AG08395 (cell line): ENCODE data around the gene ECE2.

Source experiments
- DNase-seq: peaks from one replicate; pipeline ENCODE4 v3.0.0; 2012; ENCODE audit warnings: mixed read lengths, low spot score

The ECE2 gene

DNA sequence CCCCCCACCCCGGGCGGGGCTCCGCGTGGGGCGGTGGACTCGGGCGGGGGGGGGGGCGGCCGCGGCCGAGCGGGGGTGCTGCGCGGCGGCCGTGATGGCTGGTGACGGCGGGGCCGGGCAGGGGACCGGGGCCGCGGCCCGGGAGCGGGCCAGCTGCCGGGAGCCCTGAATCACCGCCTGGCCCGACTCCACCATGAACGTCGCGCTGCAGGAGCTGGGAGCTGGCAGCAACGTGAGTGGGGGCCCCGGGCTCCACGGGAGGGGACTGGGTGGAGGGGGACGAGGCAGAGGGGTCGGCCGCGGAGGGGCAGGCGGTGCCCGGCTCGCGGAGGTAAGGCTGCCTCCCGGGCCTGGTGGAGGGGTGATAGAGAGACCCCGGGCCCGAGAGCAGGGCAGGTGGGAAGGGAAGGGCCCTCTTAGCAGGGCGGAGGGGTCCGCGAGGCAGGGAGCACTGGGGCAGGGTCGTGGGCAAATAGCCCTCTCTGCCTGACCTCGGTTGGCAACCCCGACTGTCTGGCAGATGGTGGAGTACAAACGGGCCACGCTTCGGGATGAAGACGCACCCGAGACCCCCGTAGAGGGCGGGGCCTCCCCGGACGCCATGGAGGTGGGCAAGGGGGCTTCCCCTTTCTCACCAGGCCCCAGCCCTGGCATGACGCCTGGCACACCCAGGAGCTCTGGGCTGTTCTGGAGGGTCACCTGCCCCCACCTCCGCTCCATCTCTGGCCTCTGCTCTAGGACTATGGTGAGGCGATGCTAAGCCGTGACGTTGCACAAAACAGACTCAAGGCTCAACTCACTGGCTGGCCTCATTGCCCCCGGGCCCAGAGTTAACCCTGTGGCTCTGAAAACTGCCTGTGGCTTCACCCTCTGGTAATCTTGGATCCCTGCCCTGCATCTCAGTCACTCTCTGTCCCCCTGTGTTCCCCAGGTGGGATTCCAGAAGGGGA lies at the start of gene ECE2:
Gene ECE2, plus strand, starts transcription at position 62 of the 950 bp plus-strand sequence. Its CDS starts 132 bp downstream, at position 194.
- peak; percentile 57 for DNase-seq

DNA sequence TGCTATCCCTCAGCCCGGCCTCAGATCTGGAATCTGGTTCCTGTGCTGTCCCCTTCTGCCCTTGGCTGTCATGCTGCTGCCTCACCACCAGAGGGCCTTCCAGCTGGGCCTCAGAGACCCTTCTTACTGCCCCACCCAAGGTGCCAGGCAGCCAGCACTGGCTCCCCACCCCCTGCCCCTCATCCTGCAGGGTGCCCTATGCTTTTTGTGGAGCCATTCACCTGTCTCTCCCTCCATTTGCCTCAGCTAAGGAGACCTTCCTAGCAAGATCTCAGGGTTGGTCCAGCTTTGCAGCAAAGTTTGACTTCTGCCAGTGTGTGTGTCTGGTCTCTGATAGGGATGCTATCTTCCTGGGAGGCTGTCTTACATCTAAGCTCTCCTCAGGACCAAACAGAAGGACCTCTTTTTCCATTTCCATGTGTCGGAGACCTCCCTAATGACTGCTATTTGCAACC lies 48.3 kb upstream of the ECE2 start:
- peak; percentile 58 for DNase-seq

DNA sequence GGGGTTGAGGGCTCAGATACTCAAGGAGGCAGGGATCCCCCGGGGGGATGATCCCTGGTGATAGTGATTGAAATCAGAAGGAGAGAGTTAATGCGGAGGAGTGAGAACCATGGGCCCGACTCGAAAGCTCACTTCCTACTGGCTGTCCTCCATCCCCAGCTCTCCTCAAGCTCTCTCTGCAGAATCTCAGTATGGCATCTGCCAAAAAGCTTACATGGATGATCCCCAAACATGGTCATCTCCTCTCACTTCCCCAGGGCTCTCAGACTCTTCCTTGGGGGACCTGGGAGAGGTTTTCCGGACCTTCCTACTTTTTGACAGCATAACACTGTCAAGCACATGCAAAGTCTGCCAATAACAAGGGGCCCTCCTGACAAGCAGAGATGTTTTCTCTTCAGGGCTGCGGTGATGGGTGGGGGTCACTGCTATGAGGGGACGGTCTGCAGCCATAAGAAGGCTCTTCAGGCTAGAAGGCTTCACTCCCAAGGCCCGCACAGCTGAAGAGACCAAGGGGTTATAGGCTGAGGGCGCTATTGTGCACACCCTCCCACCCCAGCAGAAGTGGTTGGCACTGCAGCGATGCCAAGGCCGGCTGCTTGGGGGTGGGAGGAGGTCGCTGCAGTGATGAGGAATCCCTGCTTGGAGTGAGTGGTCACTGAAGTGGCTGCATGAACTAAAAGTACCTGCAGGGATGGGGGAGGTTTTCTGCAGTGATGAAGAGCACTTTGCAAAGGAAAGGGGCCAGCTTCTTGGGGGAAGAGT lies 47.3 kb upstream of the ECE2 start:
- DNase-seq = no peak

DNA sequence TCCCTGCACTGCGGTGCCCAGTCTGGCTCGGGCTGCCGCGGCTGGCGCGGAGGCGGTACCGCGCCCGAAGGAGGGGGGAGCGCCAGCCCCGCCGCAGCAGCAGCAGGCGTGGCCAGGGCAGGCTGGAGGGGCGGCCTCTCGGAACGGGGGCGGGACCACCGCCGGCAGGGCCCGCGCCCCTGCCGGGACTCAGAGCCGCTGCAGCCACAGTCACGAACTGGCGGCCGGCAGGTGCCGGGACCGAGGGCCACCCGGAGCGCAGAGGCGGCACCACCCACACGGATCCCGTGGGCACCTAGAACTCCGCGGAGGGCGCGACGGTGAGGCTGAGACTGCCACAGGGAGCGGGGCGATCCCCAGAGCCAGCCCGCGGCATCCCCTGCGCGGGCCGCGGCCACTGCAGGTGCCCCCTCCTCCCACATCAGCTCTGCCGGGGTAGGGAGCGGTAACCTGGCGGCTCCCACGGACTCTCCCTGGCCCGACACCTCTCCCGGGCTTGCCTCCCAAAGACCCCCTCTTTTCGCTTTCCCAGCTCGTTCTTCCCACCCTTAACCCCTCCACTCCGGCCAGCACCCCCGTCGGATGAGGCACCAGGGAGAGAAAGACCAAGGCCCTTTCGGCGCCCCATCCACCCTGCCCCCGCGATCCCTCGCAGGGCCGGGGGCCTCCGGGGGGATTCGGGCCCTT lies 46.3 kb upstream of the ECE2 start, which contains the start of gene VWA5B2:
Gene VWA5B2, plus strand, starts transcription at position 192 of the 687 bp plus-strand sequence. CDS start 944 bp downstream, outside the sequence.
- peak; percentile 72 for DNase-seq

DNA sequence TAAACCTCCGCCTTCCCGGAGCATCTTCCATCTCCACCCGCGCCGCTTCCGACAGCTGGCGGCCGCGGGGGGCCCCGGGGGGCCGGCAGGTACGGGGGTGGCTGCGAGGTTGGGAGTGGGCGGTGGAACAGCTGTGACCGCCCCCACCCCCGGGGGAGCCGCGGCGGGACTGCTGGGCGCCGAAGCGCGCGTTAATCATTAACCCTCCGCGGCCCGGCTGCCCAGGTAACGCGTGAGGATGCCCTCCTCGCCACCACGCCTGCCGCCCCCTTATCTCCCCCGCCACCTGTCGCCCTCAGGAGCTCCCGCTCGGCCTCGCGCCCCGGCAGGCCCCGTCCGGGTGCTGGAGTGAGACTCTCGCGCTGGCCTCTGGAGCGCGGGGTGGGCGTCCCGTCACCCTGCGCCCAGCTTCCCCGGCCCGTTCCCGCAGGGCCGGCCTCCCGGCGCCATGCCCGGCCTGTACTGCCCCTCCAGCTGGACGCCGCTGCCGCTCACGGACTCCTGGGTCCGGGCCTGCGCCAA lies 45.7 kb upstream of the ECE2 start:
- DNase-seq = no peak

DNA sequence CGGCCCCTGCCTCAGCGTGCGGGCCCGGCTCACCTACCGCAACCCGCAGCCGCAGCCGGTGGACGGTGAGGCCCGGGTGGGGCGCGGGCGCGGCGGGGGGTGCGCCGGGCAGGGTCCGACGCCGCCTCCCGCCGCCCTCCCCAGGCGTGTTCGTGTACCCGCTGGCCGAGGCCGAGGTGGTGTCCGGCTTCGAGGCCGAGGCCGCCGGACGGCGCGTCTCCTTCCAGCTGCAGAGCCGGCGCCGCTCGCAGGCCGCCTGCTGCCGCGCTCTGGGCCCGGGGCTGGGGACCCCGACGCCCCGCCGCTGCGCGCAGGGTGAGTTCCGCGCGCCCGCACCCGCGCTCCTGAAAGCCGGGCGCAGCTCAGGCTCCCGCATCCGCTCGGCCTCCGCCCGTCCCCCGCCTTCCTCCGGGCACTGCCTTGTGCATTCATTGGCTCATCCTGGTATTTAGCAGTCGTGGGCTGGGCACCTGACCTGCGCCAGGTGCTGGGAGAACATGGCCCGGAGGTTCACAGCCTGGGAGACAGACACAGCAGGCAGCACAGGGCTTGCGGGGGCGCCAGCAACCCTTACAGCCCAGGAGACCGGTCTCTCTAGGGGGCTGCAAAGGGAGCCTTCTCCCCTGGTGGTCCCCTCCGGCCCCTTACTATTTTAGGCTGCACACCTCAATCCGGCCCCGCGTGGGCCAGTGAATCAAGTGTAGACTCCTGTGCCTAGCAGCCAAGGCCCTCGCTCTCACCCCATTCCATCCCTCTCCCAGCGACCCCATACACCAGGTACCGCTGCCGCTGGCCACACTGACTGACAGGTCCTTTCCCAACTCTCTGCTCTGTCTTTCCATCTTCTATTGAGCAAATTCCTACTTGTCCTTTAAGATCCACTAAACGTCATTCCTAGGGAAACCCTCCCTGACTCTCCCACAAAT lies 45.0 kb upstream of the ECE2 start:
- no peak for DNase-seq

DNA sequence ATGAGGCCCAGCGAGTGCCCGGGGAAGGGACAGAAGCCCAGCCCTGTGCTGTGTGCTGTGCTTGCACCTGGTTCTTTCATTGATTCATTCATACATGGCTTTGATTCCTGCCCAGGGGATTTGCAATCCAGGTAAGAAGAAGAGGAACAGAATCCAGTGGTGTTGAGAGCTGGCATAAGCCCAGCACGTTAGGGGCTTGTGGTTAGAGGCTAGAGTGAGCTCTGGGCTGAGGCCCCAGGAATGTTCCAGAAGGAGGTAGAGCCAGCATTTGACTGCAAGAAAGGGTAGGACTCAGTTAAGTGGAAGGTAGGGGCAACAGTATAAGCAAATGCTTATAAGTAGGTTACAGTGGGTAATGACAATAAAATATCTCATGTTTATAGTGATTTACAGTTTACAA lies 44.2 kb upstream of the ECE2 start:
- DNase-seq = no peak

DNA sequence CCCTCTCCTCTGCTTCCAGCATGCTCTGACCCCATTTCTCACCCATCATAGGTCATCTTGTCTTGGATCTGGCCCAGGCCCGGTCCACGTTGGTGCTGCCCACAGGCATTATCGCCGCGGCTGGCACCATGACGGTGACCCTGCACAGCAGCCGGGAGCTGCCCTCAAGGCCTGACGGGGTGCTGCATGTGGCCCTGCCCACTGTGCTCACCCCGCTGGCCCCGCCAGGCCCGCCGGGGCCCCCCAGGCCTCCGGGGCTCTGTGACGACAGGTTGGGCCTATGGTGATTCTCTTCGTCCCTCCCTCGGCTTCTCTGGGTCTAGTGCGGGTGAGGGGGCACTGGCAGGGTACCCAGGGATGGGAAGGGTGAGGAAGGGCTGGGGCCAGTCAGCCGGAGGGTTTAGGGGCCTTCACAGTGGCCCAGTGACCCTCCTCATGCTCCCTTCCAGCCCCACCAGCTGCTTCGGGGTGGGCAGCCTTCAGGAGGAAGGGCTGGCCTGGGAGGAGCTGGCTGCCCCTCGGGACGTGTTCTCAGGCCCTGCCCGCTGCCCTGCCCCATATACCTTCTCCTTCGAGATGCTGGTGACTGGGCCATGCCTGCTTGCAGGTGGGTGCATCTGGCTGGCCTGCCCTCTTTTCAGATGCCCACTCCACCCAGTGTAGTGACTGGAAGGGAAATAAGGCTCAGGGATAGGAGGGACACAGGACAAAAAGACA lies 42.5 kb upstream of the ECE2 start:
- DNase-seq = no peak

DNA sequence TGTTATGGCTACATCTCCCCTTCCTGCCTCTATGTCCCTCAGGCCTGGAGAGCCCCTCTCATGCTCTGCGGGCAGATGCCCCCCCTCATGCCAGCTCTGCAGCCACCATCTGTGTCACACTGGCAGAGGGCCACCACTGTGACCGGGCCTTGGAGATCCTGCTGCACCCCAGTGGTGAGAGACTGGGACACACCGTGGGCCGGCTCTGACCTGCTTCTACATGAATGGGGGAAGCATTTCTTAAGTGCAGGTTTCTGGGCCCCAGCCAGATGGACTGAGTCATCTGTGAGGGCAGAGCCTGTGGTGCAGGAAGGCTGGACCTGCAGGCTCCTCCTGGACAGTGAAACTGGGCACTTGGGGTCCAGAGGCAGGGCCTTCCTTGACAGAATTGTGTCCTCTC lies 41.6 kb upstream of the ECE2 start:
- peak; percentile 79 for DNase-seq

DNA sequence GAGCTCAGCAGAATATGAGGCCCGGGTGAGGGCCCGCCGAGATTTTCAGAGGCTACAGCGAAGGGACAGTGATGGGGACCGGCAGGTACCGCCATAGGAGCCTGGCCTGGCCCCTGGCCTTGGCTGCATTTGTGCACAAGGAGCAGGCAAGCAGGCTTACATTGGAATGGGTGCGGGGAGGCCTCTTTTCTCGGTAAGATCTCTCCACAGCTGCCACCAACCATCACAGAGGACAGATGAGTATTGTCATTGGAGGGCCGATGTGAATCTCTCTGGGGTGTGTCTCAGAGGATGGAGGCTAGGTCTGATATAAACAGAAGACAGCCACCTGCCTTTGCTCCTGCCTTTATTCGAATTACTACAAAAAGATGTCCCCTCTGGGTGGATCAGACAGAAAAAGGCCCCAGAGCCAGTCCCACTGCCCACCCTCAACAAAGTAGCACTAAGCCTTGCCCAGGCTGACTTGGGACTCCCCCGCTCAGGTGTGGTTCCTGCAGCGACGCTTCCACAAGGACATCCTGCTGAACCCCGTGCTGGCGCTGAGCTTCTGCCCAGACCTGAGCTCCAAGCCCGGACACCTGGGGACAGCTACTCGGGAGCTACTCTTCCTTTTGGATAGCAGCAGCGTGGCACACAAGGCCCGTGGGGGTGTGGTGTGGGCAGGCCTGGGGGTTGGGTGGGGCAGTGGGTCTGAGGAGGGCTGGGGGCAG lies 41.0 kb upstream of the ECE2 start:
- no peak for DNase-seq

DNA sequence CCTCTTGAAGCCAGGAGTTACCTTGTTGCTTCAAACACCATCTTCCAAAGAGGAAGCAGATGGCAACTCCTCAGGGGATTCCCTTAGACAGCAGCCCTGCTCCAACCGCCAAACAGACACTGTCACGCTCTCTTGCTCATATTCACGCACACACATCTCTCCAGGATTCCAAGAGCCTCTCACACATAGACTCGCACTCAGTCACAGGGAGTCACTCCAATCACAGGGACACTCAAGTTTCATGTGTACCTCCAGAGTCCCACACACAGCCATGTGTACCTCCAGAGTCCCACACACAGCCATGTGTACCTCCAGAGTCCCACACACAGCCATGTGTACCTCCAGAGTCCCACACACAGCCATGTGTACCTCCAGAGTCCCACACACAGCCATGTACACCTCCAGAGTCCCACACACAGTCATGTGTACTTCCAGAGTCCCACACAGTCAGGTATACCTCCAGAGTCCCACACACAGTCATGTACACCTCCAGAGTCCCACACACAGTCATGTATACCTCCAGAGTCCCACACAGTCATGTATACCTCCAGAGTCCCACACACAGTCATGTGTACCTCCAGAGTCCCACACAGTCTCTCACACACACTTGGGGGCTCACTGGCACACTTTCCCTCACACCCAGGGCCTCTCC lies 40.3 kb upstream of the ECE2 start:
- no peak for DNase-seq

DNA sequence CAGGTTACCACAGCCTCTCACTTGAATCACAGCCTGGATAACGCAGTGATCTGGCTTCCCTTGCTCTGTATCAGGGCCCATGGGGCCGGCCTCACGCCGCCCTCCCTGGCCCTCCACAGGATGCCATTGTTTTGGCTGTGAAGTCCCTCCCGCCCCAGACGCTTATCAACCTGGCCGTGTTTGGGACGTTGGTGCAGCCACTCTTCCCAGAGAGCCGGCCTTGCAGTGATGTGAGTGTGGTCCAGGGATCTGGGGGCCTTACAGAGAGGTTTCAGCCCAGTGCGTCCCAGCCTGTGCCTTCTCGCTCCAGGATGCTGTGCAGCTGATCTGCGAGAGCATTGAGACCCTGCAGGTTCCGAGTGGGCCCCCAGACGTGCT lies 39.8 kb upstream of the ECE2 start:
- DNase-seq = no peak

DNA sequence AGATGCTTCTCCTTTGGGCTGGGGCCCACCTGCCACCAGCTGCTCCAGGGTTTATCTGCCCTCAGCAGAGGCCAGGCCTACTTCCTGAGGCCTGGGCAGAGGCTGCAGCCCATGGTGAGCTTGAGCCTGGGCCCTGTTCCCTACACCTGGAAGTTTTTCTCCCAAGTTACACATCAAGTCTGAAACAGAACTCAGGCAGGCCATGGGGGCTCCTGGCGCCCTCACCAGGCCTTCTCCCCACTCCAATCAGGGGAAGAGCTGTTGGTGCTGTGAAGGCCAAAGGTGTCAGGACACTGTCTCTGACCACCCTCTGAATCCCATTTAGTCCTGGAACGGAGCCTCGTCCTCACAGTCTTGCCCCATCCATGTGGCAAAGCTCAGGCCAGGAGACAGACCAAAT lies 39.2 kb upstream of the ECE2 start:
- no peak for DNase-seq

DNA sequence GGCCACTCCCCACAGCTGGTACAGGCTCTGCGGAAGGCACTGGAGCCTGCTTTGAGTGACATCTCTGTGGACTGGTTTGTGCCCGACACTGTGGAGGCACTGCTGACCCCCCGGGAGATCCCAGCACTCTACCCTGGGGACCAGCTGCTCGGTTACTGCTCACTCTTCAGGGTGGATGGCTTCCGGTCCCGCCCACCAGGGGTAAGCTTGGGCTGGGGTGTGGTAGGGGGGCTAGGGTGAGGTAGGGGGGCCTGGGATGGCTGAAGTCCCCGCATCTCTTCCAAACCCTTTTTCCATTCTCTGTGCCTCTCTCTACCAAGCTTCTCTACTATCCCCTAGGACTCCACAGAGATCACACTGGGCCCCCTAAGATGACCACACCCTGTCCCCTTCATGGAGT lies 38.6 kb upstream of the ECE2 start:
- DNase-seq = no peak

DNA sequence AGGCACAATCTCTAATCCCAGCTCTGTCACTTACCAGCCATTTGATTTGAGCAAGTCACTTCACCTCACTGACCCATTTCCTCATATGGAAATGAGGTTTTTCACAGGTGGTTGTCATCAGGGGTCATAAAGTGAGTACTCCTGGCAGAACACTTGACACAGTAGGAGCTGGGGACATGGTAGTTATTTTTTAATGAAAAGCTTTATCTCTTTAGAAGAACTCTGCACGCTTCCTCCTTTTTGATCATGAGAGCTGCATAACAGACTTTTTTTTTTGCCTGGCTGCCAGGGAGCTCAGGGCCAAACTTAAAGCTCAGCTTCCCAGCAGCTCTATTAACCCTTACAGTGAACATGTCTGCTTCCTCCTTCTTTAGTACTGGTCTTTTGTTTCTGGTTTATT lies 38.0 kb upstream of the ECE2 start:
- no peak for DNase-seq

DNA sequence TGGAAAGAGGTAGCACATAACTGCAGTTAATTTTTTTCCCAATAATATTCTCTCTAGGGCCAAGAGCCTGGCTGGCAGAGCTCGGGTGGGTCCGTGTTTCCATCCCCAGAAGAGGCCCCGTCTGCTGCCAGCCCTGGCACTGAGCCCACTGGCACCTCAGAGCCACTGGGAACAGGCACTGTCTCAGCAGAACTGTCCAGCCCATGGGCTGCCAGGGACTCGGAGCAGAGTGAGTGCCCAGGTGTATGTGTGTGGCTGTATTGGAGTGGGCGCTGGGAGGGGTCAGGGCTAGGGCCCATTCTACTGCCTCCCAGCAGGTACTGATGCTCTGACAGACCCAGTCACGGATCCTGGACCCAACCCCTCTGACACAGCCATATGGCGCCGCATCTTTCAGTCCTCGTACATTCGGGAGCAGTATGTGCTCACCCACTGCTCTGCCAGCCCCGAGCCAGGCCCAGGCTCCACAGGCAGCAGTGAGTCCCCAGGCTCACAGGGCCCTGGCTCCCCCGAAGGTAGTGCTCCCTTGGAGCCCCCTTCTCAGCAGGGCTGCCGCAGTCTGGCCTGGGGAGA lies 37.5 kb upstream of the ECE2 start:
- no peak for DNase-seq

DNA sequence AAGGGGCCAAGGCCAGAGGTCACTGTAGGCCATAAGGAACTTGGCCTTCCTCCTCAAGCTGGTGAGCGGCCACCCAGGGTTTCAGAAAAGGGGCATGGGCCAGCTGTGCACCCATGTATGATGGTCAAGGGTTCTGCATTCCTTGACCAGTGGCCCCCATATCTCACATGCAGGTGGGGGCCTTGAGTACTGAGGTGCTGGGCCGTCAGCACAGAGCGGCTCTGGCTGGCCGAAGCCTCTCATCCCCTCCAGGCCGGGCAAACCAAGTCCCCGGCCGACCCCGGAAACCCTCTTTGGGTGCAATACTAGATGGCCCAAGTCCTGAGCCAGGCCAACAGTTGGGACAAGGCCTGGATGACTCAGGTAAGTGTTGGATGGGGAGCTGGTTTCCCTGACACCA lies 36.6 kb upstream of the ECE2 start:
- no peak for DNase-seq

DNA sequence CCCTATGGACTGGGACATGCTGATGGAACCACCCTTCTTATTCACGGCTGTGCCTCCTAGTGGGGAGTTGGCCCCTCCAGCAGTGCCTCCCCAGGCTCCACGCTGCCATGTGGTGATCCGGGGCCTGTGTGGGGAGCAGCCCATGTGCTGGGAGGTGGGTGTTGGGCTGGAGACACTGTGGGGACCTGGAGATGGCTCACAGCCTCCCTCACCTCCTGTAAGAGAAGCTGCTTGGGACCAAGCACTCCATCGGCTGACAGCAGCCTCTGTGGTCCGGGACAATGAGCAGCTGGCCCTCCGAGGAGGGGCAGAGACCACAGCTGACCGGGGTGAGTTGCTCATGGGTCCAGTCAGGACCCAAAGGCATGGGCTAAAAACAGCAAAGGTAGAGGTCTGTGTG lies 36.1 kb upstream of the ECE2 start:
- DNase-seq = no peak
